Measurements from ENCODE around the gene SAMD13.

GRCh38 chr1:84353695-84354094 lies 52.2 kb downstream of the SAMD13 start:
- TF ChIP-seq EP300 (IDR thresholded peaks at IDR 0.05; ENCODE audit: borderline replicate concordance in 1 of 2, low read depth in 2 of 2, low read length in 2 of 2) = no peak
- TF ChIP-seq, protein P1, sequence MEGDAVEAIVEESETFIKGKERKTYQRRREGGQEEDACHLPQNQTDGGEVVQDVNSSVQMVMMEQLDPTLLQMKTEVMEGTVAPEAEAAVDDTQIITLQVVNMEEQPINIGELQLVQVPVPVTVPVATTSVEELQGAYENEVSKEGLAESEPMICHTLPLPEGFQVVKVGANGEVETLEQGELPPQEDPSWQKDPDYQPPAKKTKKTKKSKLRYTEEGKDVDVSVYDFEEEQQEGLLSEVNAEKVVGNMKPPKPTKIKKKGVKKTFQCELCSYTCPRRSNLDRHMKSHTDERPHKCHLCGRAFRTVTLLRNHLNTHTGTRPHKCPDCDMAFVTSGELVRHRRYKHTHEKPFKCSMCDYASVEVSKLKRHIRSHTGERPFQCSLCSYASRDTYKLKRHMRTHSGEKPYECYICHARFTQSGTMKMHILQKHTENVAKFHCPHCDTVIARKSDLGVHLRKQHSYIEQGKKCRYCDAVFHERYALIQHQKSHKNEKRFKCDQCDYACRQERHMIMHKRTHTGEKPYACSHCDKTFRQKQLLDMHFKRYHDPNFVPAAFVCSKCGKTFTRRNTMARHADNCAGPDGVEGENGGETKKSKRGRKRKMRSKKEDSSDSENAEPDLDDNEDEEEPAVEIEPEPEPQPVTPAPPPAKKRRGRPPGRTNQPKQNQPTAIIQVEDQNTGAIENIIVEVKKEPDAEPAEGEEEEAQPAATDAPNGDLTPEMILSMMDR (IDR thresholded peaks at IDR 0.05; ENCODE audit: control extremely low read depth in 1 of 3, insufficient read depth in 1 of 3, low read depth in 1 of 3, low read length in 3 of 3) = no peak
- TF ChIP-seq, protein P2, sequence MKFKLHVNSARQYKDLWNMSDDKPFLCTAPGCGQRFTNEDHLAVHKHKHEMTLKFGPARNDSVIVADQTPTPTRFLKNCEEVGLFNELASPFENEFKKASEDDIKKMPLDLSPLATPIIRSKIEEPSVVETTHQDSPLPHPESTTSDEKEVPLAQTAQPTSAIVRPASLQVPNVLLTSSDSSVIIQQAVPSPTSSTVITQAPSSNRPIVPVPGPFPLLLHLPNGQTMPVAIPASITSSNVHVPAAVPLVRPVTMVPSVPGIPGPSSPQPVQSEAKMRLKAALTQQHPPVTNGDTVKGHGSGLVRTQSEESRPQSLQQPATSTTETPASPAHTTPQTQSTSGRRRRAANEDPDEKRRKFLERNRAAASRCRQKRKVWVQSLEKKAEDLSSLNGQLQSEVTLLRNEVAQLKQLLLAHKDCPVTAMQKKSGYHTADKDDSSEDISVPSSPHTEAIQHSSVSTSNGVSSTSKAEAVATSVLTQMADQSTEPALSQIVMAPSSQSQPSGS (IDR thresholded peaks at IDR 0.05; ENCODE audit: low read length) = no peak
- no peak for TF ChIP-seq CHD2 (IDR thresholded peaks at IDR 0.05; ENCODE audit: low read length)
- TF ChIP-seq MAFK (IDR thresholded peaks at IDR 0.05; ENCODE audit: low read depth, low read length) = no peak
- no peak for TF ChIP-seq EGR1 (IDR thresholded peaks at IDR 0.05; ENCODE audit: borderline replicate concordance, low read depth, low read length)
- TF ChIP-seq SP1 (IDR thresholded peaks at IDR 0.05; ENCODE audit: low read depth, low read length) = no peak
